ENCODE measurements around the gene PPP2R3B.
"Not testable (repeated sequence)": the region's sequence is repeated elsewhere in the genome, so short reads cannot be mapped to it uniquely, and the experiment has no call there.

Gene PPP2R3B

DNA sequence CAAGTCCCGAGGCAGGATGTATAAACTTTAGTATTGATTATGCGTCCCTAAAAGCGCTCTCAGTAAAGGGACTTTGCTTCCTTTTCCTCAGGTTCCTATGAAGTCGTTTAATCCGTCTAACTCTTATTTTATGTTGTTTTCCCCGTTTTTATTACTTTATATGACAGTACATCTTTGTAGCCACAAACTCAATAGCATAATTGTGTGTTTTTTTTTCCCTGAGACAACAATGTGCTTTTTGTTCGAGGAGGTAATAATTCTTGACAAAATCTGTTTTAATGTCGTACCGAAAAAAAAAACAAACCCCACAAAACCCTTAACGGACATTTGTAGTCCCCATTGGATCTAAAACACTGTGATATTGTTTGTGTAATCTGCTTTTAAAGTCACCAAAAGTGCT is 17.9 kb upstream of the PPP2R3B start:
- no peak for DNase-seq

DNA sequence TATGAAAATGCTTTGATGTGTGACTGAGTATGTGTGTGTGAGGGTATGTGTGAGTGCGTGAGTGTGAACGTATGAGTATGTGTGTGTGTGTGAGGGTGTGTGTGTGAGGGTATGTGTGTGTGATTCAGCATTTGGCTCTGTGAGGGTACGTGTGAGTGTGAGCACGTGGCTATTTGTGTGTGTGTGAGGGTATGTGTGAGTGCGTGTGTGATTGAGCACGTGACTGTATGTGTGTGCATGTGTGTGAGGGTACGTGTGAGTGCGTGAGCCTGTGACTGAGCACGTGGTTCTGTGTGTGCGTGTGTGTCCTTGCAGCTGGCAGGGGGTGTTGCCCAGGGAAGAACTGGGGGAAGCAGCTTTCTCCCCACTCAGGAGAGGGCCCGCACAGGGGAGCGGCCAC is 16.1 kb upstream of the PPP2R3B start:
- no peak for DNase-seq

GRCh38 chrX:400258-400657 is 13.6 kb upstream of the PPP2R3B start:
- DNase-seq = no peak

GRCh38 chrX:397575-397974 is 10.9 kb upstream of the PPP2R3B start:
- no peak for DNase-seq

GRCh38 chrX:394830-395229 is 8.1 kb upstream of the PPP2R3B start:
- no peak for DNase-seq

- no peak for DNase-seq
Observed at GRCh38 chrX:392575-392846, 5.8 kb upstream of the PPP2R3B start.

DNA sequence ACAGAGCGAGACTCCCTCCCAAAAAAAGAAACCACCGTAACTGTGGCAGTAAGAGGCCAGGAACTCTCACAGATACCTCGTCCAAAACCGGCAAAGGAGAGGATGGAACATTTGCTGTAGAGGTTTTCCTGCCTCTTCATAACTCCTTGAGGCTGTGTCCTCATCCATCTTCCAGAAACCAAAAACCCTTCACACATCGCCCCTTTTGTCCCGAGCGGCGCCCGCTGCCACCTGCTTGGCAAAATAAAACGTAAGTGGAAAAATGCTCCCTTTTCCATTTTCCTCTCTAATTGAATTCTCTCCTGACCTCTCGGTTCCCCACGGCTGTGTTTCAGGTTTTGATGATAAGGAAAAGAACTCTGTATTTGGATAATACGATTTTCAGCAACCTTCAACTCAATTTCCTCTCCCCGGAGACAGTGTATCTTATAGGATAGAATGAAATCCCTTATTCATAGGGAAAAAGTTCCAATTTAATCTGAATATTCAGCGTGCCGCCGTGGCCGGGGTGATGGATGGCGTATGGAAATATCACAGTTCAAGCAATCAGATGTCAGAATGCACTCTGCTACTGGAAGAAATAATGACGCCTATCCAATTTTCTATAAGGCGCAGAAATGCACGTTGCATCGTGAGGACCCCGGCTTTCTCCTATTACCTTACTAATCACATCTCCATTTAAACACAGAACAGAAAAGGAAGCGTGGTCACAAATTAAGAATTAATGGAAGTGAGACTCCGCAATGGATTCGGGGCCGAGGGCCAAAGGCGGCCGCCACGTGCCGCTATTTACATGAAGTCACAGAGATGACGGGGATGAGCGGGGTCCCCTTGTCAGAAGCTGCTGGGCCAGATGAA is 5.2 kb upstream of the PPP2R3B start:
- no peak for DNase-seq

- DNase-seq = no peak
Observed at GRCh38 chrX:390459-390858, 3.8 kb upstream of the PPP2R3B start.

GRCh38 chrX:389021-389441 is 2.3 kb upstream of the PPP2R3B start:
- DNase-seq = no peak

GRCh38 chrX:387729-388128 is 1.0 kb upstream of the PPP2R3B start:
- no peak for DNase-seq

DNA sequence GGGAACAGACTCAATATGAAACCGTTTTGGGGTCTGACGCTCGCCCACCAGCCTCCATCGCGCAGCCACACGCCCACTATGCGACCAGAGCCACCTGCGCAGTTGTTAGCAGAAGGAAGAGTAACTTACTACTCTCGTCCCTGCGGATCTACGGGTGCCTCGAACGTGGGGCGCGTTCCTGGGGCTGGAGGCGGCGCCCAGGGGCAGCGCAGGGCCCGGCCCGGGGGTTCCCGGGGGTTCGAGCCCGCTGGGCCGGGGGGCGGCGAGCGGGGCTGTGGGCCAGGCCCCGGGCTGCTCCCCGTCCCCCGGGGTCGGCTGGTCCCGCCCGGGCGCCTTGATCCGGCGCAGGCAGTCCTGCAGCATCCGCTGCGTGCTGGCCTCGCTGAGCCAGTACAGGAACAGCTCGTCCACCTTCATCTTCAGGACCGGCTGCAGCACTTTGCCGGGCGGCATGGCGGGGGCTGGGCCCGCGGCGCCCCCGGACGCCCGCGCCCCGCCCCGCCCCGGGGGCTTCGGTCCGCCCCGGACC is 404 bp downstream of the PPP2R3B start:
- DNase-seq = no peak

DNA sequence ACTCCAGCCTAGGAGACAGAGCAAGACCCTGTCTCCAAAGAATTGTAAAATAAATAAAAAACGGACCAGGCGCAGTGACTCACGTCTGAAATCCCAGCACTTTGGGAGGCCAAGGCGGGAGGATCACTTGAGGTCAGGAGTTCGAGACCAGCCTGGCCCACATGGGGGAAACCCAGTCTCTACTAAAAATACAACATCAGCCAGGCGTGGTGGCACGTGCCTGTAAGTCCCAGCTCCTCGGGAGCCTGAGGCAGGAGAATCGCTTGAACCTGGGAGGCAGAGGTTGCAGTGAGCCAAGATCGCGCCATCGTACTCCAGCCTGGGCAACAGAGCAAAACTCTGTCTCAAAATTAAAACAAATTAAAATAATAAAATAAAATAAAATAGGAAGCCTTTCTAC is 971 bp downstream of the PPP2R3B start:
- DNase-seq = not testable (repeated sequence)

GRCh38 chrX:384861-385260 is 1.8 kb downstream of the PPP2R3B start:
- DNase-seq = no peak

- DNase-seq = no peak
Observed at GRCh38 chrX:378443-378842, 8.3 kb downstream of the PPP2R3B start.

- not testable (repeated sequence) for DNase-seq
Observed at GRCh38 chrX:376206-376605, 10.5 kb downstream of the PPP2R3B start.

DNA sequence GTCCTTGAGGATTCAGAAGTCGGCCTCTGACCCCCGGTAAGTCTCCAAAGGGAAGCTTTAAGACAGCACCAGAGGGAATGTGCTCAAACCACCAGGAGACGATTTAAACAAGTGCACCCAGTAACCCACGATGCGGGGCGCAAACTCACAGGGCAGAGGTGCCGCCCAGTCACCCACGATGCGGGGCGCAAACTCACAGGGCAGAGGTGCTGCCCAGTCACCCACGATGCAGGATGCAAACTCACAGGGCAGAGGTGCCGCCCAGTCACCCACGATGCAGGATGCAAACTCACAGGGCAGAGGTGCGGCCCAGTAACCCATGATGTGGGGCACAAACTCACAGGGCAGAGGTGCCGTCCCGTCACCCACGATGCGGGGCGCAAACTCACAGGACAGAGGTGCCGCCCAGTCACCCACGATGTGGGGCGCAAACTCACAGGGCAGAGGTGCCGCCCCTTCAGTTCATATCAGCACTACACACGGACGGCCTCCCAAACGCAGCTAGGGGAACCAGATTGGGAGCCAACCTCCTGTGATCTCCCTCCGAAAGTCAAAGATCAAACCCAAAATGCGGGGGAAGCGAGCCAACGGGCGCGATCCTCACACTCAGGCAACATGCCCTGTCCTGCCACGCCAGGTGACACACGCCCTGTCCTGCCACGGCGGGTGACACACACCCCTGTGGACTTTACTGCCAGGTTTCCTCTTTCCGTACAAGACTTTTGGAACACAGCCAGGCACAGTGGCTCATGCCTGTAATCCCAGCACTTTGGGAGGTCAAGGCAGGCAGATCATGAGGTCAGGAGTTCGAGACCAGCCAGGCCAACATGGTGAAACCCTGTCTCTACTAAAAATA is 11.3 kb downstream of the PPP2R3B start:
- DNase-seq = no peak

DNA sequence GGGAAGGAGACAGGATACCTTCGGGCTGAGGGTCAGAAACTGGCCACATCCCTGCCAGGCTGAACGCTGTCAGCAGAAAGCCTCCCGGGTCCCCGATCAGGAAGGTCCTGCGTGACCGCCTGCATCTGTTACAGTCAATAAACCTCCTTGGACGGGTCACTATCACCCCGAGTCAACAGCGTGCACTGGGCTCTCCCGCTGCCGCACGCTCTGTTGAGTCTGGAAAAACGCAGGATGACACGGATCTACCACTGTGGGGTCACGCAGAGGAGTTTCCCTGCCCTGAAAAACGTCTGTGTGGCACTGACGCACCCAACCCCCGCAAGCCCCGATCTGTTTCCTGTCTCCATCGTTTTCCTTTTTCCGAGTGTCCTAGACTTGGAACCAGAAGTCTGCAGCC is 12.1 kb downstream of the PPP2R3B start:
- no peak for DNase-seq

DNA sequence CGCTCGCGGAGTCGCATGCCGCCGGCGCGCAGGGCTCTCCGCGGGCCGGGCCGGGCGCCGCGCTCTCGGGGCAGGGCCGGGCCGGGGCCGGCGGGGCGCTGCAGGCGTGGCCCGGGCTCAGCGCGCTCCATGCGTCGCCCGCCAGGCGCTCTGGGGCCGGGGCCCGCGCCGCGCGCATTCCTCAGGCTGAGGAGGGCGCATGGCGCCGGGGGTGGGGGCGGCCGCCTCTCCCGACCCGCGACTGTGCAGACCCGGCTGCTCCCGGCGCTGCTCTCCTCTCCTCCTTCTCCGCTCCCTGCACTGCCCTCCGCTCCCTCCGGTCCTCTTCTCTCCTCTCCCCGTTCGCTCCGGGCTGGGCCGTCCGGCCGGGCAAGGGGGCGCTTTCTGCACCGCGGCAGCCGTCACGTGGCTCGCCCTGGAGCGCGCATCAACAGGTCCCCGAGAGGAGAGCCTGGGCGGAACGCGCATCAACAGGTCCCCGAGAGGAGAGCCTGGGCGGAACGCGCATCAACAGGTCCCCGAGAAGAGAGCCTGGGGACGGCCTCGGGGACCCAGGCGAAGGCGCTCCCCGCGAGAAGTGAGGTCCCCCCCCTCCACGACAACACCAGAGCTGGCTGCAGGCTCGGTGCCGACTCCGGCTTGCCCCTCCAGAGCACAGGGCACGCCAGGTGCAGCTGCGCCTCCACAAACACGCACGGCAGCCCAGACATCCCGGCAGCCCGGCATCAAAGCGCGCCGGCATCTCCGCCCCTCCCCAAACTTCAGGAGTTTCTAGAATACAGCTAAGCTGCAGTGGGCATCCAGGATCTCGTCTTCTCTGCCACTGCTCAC is 12.9 kb downstream of the PPP2R3B start:
- no peak for DNase-seq

- no peak for DNase-seq
Observed at GRCh38 chrX:372856-373640, 13.7 kb downstream of the PPP2R3B start.

DNA sequence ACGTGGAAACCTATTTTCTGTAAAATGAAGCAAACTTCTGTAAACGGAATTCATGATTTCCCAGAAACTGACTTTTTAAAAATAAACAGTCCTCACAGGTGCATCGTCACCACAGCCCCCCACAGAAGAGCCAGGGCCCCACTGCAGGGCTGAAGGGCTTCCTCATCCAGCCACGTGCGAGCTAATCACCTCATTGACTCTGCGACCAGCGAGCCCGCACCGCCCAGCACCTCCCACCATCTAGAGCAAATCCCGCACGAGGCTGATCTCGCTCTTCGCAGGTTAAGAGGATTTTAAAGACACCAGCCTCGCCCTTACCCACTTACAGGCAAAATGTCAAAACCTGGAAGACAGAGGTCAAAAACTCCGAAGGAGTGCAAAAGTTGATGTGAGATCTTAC is 14.8 kb downstream of the PPP2R3B start:
- DNase-seq = no peak

GRCh38 chrX:370963-371745 is 15.6 kb downstream of the PPP2R3B start:
- DNase-seq = no peak
